GM12892 (cell line): ENCODE measurements around the gene CDH1.

Experiments
- POLR2A ChIP-seq: IDR thresholded peaks from 2 replicates; pipeline ENCODE4 v1.6.1; 2011; ENCODE audit warnings: low read depth, low read length, control low read depth
- POLR2AphosphoS5 ChIP-seq: IDR thresholded peaks from 2 replicates; pipeline ENCODE4 v1.6.1; 2011; ENCODE audit warnings: low read depth, low read length, control low read depth

- TF ChIP-seq POLR2A (no peak), POLR2AphosphoS5 (no peak)
Observed at GRCh38 chr16:68740628-68741346, 3.7 kb downstream of the CDH1 start.
